ENCODE results near the gene JPT2.

JPT2 gene

GRCh38 chr16:1653023-1653422, 25.1 kb upstream of the JPT2 start:
- DNase-seq, result no peak

GRCh38 chr16:1654505-1655268, 23.4 kb upstream of the JPT2 start:
- DNase-seq, result no peak

GRCh38 chr16:1655269-1655807, 22.7 kb upstream of the JPT2 start:
- no peak for DNase-seq

- no peak for DNase-seq
Measured at GRCh38 chr16:1655909-1656807, 21.9 kb upstream of the JPT2 start.

- DNase-seq, result no peak
Measured at GRCh38 chr16:1656808-1657617, 21.1 kb upstream of the JPT2 start.

- DNase-seq, result no peak
Measured at GRCh38 chr16:1657841-1658240, 20.2 kb upstream of the JPT2 start.

GRCh38 chr16:1659031-1659430, 19.0 kb upstream of the JPT2 start:
- no peak for DNase-seq

- no peak for DNase-seq
Measured at GRCh38 chr16:1661826-1662225, 16.3 kb upstream of the JPT2 start.

- no peak for DNase-seq
Measured at GRCh38 chr16:1662543-1662942, 15.5 kb upstream of the JPT2 start.

GRCh38 chr16:1665829-1666228, 12.2 kb upstream of the JPT2 start:
- DNase-seq, result no peak

GRCh38 chr16:1666316-1666715, 11.8 kb upstream of the JPT2 start:
- no peak for DNase-seq

- no peak for DNase-seq
Measured at GRCh38 chr16:1667271-1667670, 10.8 kb upstream of the JPT2 start.

- DNase-seq, result no peak
Measured at GRCh38 chr16:1667916-1668315, 10.2 kb upstream of the JPT2 start.

GRCh38 chr16:1668612-1669319, 9.3 kb upstream of the JPT2 start:
- no peak for DNase-seq

GRCh38 chr16:1669698-1670097, 8.4 kb upstream of the JPT2 start:
- no peak for DNase-seq

- no peak for DNase-seq
Measured at GRCh38 chr16:1670371-1670770, 7.7 kb upstream of the JPT2 start.

GRCh38 chr16:1670866-1671265, 7.2 kb upstream of the JPT2 start:
- no peak for DNase-seq

- no peak for DNase-seq
Measured at GRCh38 chr16:1673424-1674151, 4.5 kb upstream of the JPT2 start.

GRCh38 chr16:1674306-1674705, 3.8 kb upstream of the JPT2 start:
- DNase-seq, result no peak

GRCh38 chr16:1674751-1675664, 3.1 kb upstream of the JPT2 start:
- no peak for DNase-seq

- DNase-seq, result no peak
Measured at GRCh38 chr16:1676661-1677060, 1.4 kb upstream of the JPT2 start.

Measured in NCI-H774 (cell line).